Activated naive CD4-positive, alpha-beta T cell treated with anti-CD3 and anti-CD28 coated beads, Interleukin-2, amount 10 ng/mL, durations not matched to agents 7 days and 5 days (primary cell): Measurements from ENCODE around the gene ALK.

Experiments used
- CTCF ChIA-PET: fragments of 350-600 bp; sonication (Branson Sonifier 250); formaldehyde crosslinking; loops from one replicate; lab custom pipeline; 2021; ENCODE audit warnings: antibody characterized with exemption; lab: Charles Lee
- DNase-seq: peaks from one replicate; pipeline ENCODE4 v3.0.0-alpha.2; 2020
- H3K27ac Mint-ChIP-seq: one replicate; pipeline ENCODE4 v1.8.0; 2021; ENCODE audit warnings: mild to moderate bottlenecking, moderate library complexity, mixed read lengths
- H3K27me3 Mint-ChIP-seq: one replicate; pipeline ENCODE4 v1.8.0; 2021; ENCODE audit warnings: mild to moderate bottlenecking, mixed read lengths
- H3K36me3 Mint-ChIP-seq: one replicate; pipeline ENCODE4 v1.8.0; 2021; ENCODE audit warnings: mixed read lengths
- H3K4me1 Mint-ChIP-seq: one replicate; pipeline ENCODE4 v1.8.0; 2021; ENCODE audit warnings: mixed read lengths
- H3K4me3 Mint-ChIP-seq: one replicate; pipeline ENCODE4 v1.8.0; 2021; ENCODE audit warnings: mild to moderate bottlenecking, moderate library complexity, mixed read lengths
- H3K9me3 Mint-ChIP-seq: one replicate; pipeline ENCODE4 v1.8.0; 2021; ENCODE audit warnings: mixed read lengths

Gene ALK

DNA sequence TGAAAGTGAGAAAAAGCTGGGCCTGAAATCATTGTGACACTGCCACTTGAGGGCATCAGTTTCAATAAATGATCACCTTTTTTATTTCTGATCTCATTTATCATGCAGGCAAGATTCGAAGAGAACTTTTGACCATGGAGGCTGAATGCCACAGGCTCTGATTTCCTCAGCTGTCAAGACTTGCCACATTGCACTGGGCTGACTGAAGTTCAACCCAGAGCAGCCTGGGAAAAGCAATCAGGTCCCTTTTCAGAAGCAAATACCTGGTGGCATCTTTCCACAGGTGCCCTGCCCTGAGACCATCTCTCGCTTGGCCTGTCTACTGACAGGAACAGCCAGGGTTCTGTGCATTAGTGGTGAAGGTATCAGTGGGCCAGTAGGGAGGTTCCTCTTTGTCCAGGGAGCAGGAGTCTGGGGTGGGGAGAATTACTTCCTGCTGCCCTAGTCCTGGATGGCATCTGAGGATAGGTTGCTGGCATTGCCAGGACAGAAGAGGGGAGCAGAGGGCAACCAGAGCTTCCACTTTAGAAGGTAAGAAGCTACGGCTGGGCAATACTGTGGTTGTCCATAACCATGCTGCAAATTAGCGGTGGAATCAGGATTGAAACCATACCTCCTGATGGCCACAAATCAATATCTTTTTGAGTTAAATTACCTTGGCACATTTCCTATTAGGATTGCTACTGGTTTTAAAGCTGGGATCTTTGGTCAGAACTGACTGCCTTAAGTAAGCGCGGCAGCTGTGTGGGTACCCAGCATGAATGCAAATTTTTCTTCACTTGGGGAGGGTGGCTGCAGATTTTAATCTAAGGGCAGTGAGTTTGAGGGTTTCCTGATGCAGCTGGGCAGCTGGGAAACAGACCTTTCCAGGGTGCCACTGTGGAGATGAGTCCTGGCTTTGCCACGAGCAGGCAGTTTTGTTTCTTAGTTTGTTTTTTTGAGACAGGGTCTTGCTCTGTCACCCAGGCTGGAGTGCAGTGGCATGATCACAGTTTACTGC lies 394.5 kb downstream of the ALK start:
- no peak for DNase-seq
- Mint-ChIP-seq H3K4me1 (peaks cover 4% of the 10 kb centered on the region), H3K27ac (no peak overlapping the region), H3K36me3 (no peaks in the 10 kb centered on the region), H3K27me3 (peaks cover 23% of the 10 kb centered on the region), H3K4me3 (no peak overlapping the region), H3K9me3 (no peaks in the 10 kb centered on the region)
- CTCF ChIA-PET: interaction anchor here (0.5 kb wide), 1 partner anchor 21 kb away, joined by 3 read pairs; no protein-coding TSS in a partner anchor

DNA sequence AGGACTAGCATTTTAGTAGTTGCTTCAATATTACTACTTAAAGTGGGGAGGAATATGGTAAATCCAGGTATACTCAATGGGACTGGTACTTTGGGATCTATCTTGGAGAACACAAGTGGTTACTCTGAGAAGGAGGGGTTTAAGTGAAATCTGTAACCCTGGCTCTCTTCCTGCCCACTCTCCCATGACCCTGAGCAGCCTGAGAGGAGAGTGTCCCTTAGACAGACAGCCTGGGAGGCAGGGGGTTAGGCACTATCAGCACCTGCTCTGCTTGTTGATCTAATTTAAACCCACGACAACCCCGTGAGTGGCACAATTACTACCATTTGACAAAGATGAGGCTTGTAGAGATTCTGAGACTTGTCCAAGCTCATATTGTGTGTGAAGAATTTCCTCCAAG lies 395.5 kb downstream of the ALK start:
- peaks cover 21% of the 10 kb centered on the region for H3K27me3 Mint-ChIP-seq
- CTCF ChIA-PET: no interaction called here
- H3K4me3 Mint-ChIP-seq: no peak overlapping the region
- H3K4me1 Mint-ChIP-seq: peaks cover 4% of the 10 kb centered on the region
- H3K27ac Mint-ChIP-seq: no peak overlapping the region
- no peaks in the 10 kb centered on the region for H3K9me3 Mint-ChIP-seq
- H3K36me3 Mint-ChIP-seq: no peaks in the 10 kb centered on the region
- DNase-seq: no peak

DNA sequence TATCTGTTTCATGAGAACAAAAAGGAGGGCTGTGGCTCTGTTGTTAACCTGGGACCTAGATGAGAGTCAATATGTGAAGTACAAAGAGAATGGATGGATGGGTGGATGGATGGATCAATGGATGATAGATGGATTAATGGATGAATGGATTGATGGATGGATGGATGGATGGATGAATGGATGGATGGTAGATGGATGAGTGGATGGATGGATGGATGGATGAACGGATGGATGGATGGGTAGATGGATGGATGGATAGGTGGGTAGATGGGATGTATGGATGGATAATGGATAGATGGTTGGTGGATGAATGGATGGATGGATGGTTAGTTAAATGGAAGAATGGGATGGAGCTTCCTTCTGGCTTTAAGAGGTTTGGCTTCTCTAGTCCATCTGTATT lies 396.7 kb downstream of the ALK start:
- no peak for DNase-seq
- Mint-ChIP-seq H3K27me3 (peaks cover 9% of the 10 kb centered on the region), H3K27ac (no peak overlapping the region), H3K36me3 (no peaks in the 10 kb centered on the region), H3K4me1 (peaks cover 4% of the 10 kb centered on the region), H3K4me3 (no peak overlapping the region), H3K9me3 (no peaks in the 10 kb centered on the region)
- CTCF ChIA-PET: no interaction called here

DNA sequence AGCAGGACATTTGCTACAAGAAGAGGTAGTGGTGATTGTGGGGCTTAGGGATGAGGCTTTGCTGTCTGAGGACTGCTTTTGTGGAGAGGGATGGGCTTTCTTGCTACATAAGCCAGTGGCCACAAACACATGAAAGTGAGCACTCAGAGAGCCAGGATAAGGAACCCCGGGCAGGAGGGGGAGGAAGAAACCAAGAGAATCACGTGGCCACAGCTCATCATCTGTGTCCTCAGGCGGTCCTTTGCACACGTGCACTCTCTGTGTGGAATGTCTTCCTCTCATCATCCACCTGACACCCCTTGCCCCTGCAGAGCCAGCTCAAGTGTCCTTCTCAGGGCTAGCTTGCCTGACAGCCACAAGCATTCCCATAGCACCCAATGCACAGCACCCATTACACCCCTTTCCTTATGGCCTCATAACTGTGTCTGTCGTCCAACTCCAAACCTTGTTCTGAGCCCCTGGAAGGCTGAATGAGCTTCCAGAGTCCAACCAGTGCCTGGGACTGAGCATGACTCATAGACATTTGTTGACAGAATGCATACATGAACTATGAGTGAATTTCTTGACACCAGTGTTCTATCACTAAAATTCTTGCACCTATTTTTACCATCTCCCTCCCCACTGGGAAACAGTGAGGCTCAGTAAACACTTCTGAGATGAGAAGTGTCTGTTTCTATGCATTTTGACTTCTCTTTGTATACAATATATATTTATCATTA lies 398.3 kb downstream of the ALK start:
- DNase-seq: no peak
- H3K27me3 Mint-ChIP-seq: no peaks in the 10 kb centered on the region
- H3K36me3 Mint-ChIP-seq: no peaks in the 10 kb centered on the region
- CTCF ChIA-PET: no interaction called here
- no peaks in the 10 kb centered on the region for H3K4me1 Mint-ChIP-seq
- H3K27ac Mint-ChIP-seq: no peak overlapping the region
- H3K4me3 Mint-ChIP-seq: no peak overlapping the region
- no peaks in the 10 kb centered on the region for H3K9me3 Mint-ChIP-seq

- Mint-ChIP-seq H3K36me3 (no peaks in the 10 kb centered on the region), H3K27me3 (peaks cover 1% of the 10 kb centered on the region), H3K4me3 (no peak overlapping the region), H3K27ac (no peak overlapping the region), H3K9me3 (no peaks in the 10 kb centered on the region), H3K4me1 (no peaks in the 10 kb centered on the region)
- no peak for DNase-seq
- CTCF ChIA-PET: no interaction called here
Observed at GRCh38 chr2:29520001-29520400, 401.4 kb downstream of the ALK start.

DNA sequence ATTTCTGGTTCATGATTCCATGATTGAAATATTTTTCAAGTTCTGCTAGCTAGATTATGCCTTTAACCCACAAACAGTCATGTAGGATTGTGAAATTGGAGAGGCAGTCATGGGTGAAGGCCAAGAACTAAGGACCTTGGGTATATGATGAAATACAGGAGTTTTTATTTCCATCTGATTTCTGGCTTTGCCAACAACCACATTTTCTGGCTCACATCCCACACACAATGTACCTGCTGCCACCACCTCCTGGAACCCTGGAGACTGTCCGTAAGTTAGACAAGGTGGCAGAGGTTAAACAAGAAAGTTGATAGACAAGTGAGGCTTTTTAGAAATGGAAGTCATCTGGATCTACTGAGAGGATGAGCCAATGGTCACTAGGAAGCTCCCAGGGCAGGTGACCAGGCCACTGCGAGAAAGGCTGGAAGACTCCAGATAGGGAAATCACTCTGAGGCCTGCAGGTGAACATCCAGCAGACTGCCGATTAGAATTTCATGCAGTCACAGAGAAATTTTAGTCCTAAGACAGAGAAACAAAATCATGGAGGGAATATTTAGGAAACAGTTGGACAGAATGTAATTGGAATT lies 402.0 kb downstream of the ALK start:
- DNase-seq: no peak
- H3K27me3 Mint-ChIP-seq: peaks cover 4% of the 10 kb centered on the region
- no peaks in the 10 kb centered on the region for H3K9me3 Mint-ChIP-seq
- CTCF ChIA-PET: no interaction called here
- no peak overlapping the region for H3K27ac Mint-ChIP-seq
- no peak overlapping the region for H3K4me3 Mint-ChIP-seq
- H3K36me3 Mint-ChIP-seq: no peaks in the 10 kb centered on the region
- no peaks in the 10 kb centered on the region for H3K4me1 Mint-ChIP-seq

GRCh38 chr2:29518646-29519337 lies 402.6 kb downstream of the ALK start:
- Mint-ChIP-seq H3K36me3 (no peaks in the 10 kb centered on the region), H3K27me3 (peaks cover 4% of the 10 kb centered on the region), H3K4me1 (no peaks in the 10 kb centered on the region), H3K4me3 (no peak overlapping the region), H3K9me3 (no peaks in the 10 kb centered on the region), H3K27ac (no peak overlapping the region)
- CTCF ChIA-PET: no interaction called here
- no peak for DNase-seq

DNA sequence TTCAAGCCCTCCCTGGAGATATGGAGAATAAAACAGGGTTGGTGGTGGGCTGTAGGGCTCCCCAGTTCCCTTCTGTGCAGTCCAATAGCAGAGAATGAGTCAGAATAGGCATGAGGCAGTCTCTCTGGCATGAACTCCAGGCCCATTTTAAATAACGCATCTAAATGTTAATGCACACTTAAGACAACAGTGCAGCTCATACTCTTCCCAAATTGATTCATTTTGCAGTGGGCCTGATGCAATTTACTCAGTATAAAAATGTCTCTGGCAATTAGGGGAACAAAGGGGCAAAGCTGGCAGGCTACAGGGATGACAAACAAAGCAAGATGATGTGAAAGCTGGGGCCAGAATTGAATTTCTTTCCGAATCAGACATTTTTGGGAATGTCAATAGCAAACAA lies 403.4 kb downstream of the ALK start:
- CTCF ChIA-PET: no interaction called here
- H3K4me3 Mint-ChIP-seq: no peak overlapping the region

DNA sequence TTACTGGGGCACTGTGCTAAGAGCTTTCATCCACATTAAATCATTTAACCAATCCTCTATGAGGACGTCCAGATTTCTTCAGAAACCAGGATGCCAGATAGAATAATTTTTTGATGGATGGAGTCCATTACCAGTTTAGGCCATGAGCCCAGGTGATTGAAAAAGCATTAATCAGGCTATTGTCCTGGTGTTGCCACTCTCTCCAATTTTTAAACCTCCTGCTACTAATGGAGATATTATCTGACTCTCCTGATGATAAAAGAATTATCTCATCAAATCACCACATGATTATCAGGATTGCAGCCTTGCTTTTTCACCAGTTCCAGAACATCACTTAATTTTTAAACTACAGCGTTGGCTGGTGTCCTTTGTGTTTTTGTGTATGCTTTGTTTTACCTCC lies 404.0 kb downstream of the ALK start:
- peaks cover 4% of the 10 kb centered on the region for H3K27me3 Mint-ChIP-seq
- H3K9me3 Mint-ChIP-seq: no peaks in the 10 kb centered on the region
- CTCF ChIA-PET: no interaction called here
- H3K4me1 Mint-ChIP-seq: no peaks in the 10 kb centered on the region
- H3K27ac Mint-ChIP-seq: no peak overlapping the region
- no peak for DNase-seq
- no peaks in the 10 kb centered on the region for H3K36me3 Mint-ChIP-seq
- no peak overlapping the region for H3K4me3 Mint-ChIP-seq

More for the DNA sequence above, 403.4 kb downstream of the ALK start:
- no peak for DNase-seq
- Mint-ChIP-seq H3K27me3 (peaks cover 4% of the 10 kb centered on the region), H3K27ac (no peak overlapping the region), H3K4me1 (no peaks in the 10 kb centered on the region), H3K9me3 (no peaks in the 10 kb centered on the region), H3K36me3 (no peaks in the 10 kb centered on the region)

GRCh38 chr2:29516767-29517166 lies 404.6 kb downstream of the ALK start:
- Mint-ChIP-seq H3K27ac (no peak overlapping the region), H3K4me3 (no peak overlapping the region), H3K27me3 (peaks cover 4% of the 10 kb centered on the region), H3K36me3 (no peaks in the 10 kb centered on the region), H3K9me3 (no peaks in the 10 kb centered on the region), H3K4me1 (no peaks in the 10 kb centered on the region)
- DNase-seq: no peak
- CTCF ChIA-PET: no interaction called here

DNA sequence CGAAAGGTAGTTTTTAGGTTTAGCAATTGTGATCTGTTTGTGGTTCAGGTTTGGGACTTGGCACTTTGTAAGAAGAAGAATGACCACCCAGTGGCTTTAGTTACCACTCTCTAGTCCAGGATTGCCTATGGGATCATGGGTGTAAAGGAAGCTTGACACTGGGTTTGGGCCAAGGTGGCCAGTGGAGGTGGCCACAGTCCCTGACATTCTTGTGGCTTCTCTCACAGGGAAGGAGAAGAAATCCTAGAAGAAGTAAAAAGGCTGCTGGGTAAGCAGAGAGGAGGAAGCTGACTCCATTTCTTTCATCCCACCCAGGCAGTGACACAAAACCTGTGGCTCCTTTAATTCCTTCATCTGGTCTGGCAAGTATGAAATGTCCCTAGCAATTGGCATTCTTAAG lies 411.5 kb downstream of the ALK start:
- DNase-seq: no peak
- H3K4me3 Mint-ChIP-seq: no peak overlapping the region
- no peak overlapping the region for H3K27ac Mint-ChIP-seq
- H3K4me1 Mint-ChIP-seq: no peaks in the 10 kb centered on the region
- peaks cover 6% of the 10 kb centered on the region for H3K27me3 Mint-ChIP-seq
- no peaks in the 10 kb centered on the region for H3K9me3 Mint-ChIP-seq
- no peaks in the 10 kb centered on the region for H3K36me3 Mint-ChIP-seq
- CTCF ChIA-PET: no interaction called here

- DNase-seq: no peak
- no peak overlapping the region for H3K4me3 Mint-ChIP-seq
- H3K27me3 Mint-ChIP-seq: peaks cover 4% of the 10 kb centered on the region
- H3K27ac Mint-ChIP-seq: no peak overlapping the region
- CTCF ChIA-PET: no interaction called here
- H3K9me3 Mint-ChIP-seq: no peaks in the 10 kb centered on the region
- H3K4me1 Mint-ChIP-seq: no peaks in the 10 kb centered on the region
- H3K36me3 Mint-ChIP-seq: no peaks in the 10 kb centered on the region
Observed at GRCh38 chr2:29509397-29509796, 412.0 kb downstream of the ALK start.

- Mint-ChIP-seq H3K4me3 (no peak overlapping the region), H3K36me3 (no peaks in the 10 kb centered on the region), H3K27ac (no peak overlapping the region), H3K27me3 (peaks cover 5% of the 10 kb centered on the region), H3K4me1 (no peaks in the 10 kb centered on the region), H3K9me3 (no peaks in the 10 kb centered on the region)
- CTCF ChIA-PET: no interaction called here
- no peak for DNase-seq
Observed at GRCh38 chr2:29504746-29505145, 416.6 kb downstream of the ALK start.

DNA sequence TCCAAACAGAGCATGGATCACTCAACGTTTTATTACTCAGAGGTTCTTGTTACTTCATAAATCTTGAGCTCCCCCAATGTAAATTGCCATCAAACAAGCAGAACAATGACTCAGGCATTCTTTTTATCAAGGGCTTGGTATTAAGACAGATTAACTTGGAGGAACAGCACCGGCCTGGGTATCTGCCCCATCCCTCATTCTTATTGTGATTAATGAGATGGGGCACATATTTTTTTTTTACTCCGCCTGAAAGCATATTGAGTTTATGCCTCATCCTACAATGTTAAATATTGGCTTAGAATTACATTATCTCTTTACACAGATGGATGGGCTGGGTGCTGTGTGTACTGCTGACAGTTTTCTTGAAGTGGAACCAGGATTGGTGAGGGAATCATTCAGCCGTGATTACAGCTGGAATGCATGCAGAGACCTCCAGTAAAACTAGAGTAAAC lies 418.9 kb downstream of the ALK start:
- CTCF ChIA-PET: no interaction called here
- DNase-seq: no peak
- Mint-ChIP-seq H3K27me3 (peaks cover 4% of the 10 kb centered on the region), H3K27ac (no peak overlapping the region), H3K4me3 (no peak overlapping the region), H3K4me1 (no peaks in the 10 kb centered on the region), H3K36me3 (no peaks in the 10 kb centered on the region), H3K9me3 (no peaks in the 10 kb centered on the region)
